Measurements from ENCODE around the gene IL32.

Gene IL32

GRCh38 chr16:3099395-3099731, 33.9 kb downstream of the IL32 start:
- TF ChIP-seq, protein P1, sequence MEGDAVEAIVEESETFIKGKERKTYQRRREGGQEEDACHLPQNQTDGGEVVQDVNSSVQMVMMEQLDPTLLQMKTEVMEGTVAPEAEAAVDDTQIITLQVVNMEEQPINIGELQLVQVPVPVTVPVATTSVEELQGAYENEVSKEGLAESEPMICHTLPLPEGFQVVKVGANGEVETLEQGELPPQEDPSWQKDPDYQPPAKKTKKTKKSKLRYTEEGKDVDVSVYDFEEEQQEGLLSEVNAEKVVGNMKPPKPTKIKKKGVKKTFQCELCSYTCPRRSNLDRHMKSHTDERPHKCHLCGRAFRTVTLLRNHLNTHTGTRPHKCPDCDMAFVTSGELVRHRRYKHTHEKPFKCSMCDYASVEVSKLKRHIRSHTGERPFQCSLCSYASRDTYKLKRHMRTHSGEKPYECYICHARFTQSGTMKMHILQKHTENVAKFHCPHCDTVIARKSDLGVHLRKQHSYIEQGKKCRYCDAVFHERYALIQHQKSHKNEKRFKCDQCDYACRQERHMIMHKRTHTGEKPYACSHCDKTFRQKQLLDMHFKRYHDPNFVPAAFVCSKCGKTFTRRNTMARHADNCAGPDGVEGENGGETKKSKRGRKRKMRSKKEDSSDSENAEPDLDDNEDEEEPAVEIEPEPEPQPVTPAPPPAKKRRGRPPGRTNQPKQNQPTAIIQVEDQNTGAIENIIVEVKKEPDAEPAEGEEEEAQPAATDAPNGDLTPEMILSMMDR (IDR thresholded peaks at IDR 0.05), result no peak
- peaks cover 0 to 51% of the 10 kb centered on the region in 2 donors for H3K27me3 ChIP-seq
- no peaks in the 10 kb centered on the region for H3K9me3 ChIP-seq
- no peaks in the 10 kb centered on the region for H3K36me3 ChIP-seq
- no peak overlapping the region for H3K27ac ChIP-seq
- peaks cover 0 to 10% (median 4%) of the 10 kb centered on the region in 4 donors for H3K4me1 ChIP-seq
- intact Hi-C loops (cut with DNase I; ENCODE audit: low total_unique reads), result no loop called here
- no peak for DNase-seq
- no peak overlapping the region for H3K4me3 ChIP-seq

GRCh38 chr16:3099732-3100499, 34.5 kb downstream of the IL32 start:
- Histone ChIP-seq H3K4me3 (peak overlapping the region in 1 of 2 donors; percentile 3), H3K4me1 (peaks cover 0 to 10% (median 4%) of the 10 kb centered on the region in 4 donors), H3K9me3 (no peaks in the 10 kb centered on the region), H3K27ac (no peak overlapping the region), H3K27me3 (peaks cover 0 to 46% of the 10 kb centered on the region in 2 donors), H3K36me3 (no peaks in the 10 kb centered on the region)
- intact Hi-C loops (cut with DNase I; ENCODE audit: low total_unique reads), result no loop called here
- TF ChIP-seq, protein P1 (IDR thresholded peaks at IDR 0.05), result no peak
- peak; percentile 86 to 88 for DNase-seq

GRCh38 chr16:3101018-3101840, 35.8 kb downstream of the IL32 start:
- peaks cover 0 to 10% (median 7%) of the 10 kb centered on the region in 4 donors for H3K4me1 ChIP-seq
- no peaks in the 10 kb centered on the region for H3K36me3 ChIP-seq
- no peak for DNase-seq
- H3K27ac ChIP-seq, result no peak overlapping the region
- peaks cover 0 to 43% of the 10 kb centered on the region in 2 donors for H3K27me3 ChIP-seq
- H3K9me3 ChIP-seq, result no peaks in the 10 kb centered on the region
- H3K4me3 ChIP-seq, result no peak overlapping the region
- intact Hi-C loops (cut with DNase I; ENCODE audit: low total_unique reads), result no loop called here
- TF ChIP-seq, protein P1 (IDR thresholded peaks at IDR 0.05), result peak in 1 of 2 experiments; percentile 21

GRCh38 chr16:3101841-3102470, 36.5 kb downstream of the IL32 start:
- Histone ChIP-seq H3K27ac (no peak overlapping the region), H3K27me3 (peaks cover 0 to 43% of the 10 kb centered on the region in 2 donors), H3K4me3 (no peak overlapping the region), H3K4me1 (peaks cover 3 to 13% (median 10%) of the 10 kb centered on the region in 4 donors), H3K36me3 (no peaks in the 10 kb centered on the region), H3K9me3 (no peaks in the 10 kb centered on the region)
- intact Hi-C loops (cut with DNase I; ENCODE audit: low total_unique reads), result no loop called here
- TF ChIP-seq, protein P1 (IDR thresholded peaks at IDR 0.05), result no peak
- no peak for DNase-seq

GRCh38 chr16:3106205-3106928, 40.9 kb downstream of the IL32 start:
- Histone ChIP-seq H3K9me3 (no peaks in the 10 kb centered on the region), H3K27ac (peak overlapping the region; percentile 62 to 81), H3K27me3 (peaks cover 0 to 10% of the 10 kb centered on the region in 2 donors), H3K4me3 (peak overlapping the region; percentile 57 to 65), H3K4me1 (peaks cover 5 to 17% (median 7%) of the 10 kb centered on the region in 4 donors), H3K36me3 (no peaks in the 10 kb centered on the region)
- peak; percentile 88 to 91 for DNase-seq
- TF ChIP-seq, protein P1 (IDR thresholded peaks at IDR 0.05), result no peak
- intact Hi-C loops (cut with DNase I; ENCODE audit: low total_unique reads), result no loop called here

All from tibial artery (tissue), 4 donors.